Choroid plexus epithelial cell (primary cell): ENCODE measurements around the gene EMILIN2.
"Not testable (repeated sequence)": the region's sequence is repeated elsewhere in the genome, so short reads cannot be mapped to it uniquely, and the experiment has no call there.

Experiments
- DNase-seq: peaks from one replicate; pipeline ENCODE4 v3.0.0-alpha.2; 2010; ENCODE audit warnings: low read depth
- H3K4me3 ChIP-seq: 2 replicates; pipeline ENCODE4 v1.5.1; 2011; ENCODE audit warnings: low read depth, mild to moderate bottlenecking, control low read depth, low read length, moderate library complexity
- TF ChIP-seq, protein P1 (sequence below): conservative IDR thresholded peaks from 2 replicates; pipeline ENCODE4 v1.5.1; 2011; ENCODE audit warnings: low read depth, mild to moderate bottlenecking, control low read depth, inconsistent platforms, low read length, moderate library complexity

The EMILIN2 gene

DNA sequence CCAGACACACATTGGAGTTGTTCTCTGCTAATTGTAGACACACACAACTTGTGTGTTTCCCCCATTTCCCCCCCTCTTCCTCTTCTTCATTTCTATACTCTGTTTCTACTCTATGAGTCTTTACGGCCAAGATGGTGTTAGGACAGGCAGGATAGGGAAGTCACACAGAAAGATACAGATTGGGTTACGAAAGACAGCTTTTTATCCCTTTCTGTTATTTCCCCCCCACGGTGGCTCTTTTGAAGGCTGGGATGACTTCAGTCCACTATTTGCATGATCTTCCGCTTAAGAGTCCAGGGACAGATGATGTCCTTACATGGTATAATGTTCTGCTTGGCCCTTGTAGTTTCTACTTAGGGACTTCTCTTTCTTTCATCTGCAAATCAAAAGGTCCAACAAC is 1.6 kb upstream of the EMILIN2 start:
- no peak overlapping the region for H3K4me3 ChIP-seq
- TF ChIP-seq, protein P1, sequence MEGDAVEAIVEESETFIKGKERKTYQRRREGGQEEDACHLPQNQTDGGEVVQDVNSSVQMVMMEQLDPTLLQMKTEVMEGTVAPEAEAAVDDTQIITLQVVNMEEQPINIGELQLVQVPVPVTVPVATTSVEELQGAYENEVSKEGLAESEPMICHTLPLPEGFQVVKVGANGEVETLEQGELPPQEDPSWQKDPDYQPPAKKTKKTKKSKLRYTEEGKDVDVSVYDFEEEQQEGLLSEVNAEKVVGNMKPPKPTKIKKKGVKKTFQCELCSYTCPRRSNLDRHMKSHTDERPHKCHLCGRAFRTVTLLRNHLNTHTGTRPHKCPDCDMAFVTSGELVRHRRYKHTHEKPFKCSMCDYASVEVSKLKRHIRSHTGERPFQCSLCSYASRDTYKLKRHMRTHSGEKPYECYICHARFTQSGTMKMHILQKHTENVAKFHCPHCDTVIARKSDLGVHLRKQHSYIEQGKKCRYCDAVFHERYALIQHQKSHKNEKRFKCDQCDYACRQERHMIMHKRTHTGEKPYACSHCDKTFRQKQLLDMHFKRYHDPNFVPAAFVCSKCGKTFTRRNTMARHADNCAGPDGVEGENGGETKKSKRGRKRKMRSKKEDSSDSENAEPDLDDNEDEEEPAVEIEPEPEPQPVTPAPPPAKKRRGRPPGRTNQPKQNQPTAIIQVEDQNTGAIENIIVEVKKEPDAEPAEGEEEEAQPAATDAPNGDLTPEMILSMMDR: no peak
- no peak for DNase-seq

DNA sequence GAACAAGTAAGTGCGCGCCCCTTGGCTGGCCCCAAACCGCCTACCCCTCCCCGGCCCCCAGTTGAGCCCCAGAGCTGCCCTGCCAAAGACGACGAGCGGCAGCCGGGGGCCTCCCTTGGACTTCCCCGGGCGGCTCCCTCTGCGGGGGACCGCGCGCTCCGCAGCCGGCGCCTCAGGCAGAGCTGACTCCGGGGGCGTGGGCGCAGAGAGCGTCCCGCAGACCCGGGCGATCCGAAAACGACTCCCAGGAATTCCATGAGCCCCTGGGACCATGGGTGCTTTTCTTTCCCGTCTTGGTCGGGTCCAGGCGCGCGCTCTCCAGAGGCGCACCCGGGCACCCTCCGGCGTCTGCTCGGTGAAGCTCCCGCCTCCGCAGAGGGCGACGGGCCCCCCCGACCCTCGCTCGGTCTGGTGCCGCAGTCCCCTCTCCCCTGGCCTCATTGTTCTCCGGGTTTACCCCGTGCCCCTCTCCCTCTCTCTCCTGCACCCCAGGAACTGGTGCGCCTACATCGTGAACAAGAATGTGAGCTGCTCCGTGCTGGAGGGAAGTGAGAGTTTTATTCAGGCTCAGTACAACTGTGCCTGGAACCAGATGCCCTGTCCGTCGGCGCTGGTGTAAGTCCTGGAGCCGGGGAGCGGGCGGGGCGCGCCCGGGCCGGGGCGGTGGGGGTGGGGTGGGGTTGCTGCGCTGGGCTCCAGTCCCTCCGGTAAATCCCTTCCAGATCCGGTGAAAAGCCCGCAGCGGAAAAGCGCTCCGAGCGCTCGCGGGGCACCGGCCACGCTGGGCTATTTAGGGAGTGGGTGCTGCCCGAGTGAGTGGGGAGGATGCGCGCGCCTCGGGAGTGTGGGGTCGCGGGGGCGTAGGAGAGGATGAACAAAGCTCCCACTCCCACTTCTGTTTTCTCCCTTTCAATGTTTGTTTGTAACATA is 776 bp downstream of the EMILIN2 start:
- H3K4me3 ChIP-seq: peak overlapping the region; percentile 66
- TF ChIP-seq, protein P1: no peak
- peak; percentile 64 for DNase-seq

DNA sequence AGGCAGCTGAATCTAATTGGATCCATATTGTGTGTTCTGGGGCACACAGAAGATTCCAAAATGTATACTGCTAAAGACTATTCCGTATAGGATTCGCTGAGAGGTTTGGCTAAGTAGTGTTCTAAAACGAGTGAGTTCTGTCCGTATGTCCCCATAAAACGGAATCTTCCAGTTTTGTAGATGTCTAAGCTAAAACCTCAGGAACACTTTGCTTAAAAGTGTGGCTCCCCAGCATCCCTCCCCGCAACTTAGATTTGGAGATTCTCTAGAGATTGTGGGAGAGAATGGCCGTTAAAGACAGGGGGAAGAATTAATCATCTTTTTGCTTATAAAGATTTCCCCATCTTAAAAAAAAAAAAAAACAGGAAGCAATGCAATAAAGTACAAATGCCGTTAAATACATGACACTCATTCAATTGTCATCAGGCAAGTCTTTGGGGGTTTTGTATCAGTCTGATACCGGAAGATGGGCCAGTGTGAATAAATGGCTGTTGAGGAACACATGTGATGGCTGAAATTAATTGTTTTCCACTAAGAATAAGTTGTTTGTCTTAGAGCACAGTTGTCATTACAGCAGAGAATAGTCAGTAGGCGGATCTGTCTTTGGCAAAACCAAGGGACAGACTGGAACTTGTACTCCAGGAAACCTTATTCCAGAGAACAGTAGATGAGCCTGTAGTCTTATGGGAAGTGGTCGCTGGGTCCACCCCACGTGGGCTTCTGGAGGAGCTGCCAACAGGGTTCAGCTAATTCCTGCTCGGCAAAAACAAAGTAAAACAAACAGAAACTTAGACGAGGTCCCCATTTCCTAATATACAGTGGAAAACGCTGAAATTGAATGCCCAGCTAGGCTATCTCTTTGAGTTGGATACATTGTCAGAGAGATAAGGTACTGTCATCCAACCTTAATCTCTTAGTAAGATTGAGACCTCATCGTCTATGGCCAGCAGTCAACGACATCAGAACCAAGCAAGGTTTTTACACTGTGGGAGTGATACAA is 1.7 kb downstream of the EMILIN2 start:
- TF ChIP-seq, protein P1: no peak
- peak overlapping the region; percentile 66 for H3K4me3 ChIP-seq
- peak; percentile 28 for DNase-seq

DNA sequence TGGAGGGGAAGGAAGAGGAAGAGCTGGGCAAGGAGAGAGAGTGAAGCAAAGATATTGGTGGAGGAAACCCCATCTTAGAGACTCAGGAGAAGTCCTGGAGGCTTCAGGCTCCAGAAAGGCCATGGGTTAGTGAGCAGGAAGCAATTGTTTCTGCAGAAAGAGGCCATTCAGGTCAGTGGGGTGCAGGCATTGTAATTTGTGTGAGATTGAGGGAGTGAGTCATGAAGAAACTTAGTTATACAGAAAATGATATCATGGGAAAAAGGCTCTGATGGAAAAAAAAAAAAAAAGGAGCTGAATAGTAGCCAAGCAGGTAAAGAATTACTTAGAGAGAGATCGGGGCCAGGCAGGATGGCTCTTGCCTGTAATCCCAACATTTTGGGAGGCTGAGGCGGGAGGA is 4.0 kb downstream of the EMILIN2 start:
- TF ChIP-seq, protein P1: no peak
- no peak for DNase-seq
- H3K4me3 ChIP-seq: no peak overlapping the region

DNA sequence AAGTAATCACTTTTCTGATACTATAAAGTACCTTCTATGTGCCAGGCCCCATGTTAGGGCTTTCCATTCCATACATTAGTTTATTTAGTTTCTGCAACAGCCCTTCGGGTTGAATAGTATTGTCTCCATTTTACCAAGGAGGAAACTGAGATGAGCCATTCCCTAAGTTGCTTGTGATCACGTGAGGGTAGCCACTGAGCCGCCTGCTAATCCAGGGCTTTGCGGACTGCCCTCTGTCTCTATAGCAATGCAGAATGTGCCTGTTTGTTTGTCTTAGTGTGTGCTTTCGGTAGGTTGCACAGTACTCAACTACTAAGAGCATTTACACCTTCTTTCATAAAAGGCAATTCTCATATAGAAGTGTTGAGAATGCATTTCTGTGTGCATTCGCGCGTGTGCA is 5.0 kb downstream of the EMILIN2 start:
- TF ChIP-seq, protein P1: no peak
- no peak for DNase-seq
- H3K4me3 ChIP-seq: no peak overlapping the region

DNA sequence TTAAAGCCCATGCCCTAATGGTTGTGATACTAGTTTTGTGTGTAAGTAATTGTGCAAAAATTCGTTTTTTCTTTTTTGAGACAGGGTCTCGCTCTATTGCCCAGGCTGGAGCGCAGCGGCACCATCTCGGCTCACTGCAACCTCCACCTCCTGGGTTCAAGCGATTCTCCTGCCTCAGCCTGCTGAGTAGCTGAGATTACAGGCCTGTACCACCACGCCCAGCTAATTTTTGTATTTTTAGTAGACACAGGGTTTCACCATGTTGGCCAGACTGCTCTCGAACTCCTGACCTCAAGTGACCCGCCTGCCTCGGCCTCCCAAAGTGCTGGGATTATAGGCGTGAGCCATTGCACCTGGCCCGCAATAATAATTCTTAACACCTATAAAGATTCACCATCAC is 5.7 kb downstream of the EMILIN2 start:
- not testable (repeated sequence) for H3K4me3 ChIP-seq, DNase-seq
